SK-N-SH (cell line): ENCODE data around the gene B2M. TPM values are rescaled to one million over a fixed set of nuclear protein-coding genes. Genes with fewer than 3 reads are reported as not detected.

ENCODE experiments used
- CTCF ChIA-PET: fragments of 300-600, 350-600 bp; formaldehyde crosslinking; extraction: SDS; loops from one replicate; lab custom pipeline; 2021; lab: Yijun Ruan, JAX
- POLR2A ChIA-PET: fragments of 350-600 bp; sonication (Branson Sonifier 250); formaldehyde crosslinking; extraction: SDS; loops from one replicate; lab custom pipeline; 2020; ENCODE audit warnings: antibody characterized with exemption, inconsistent platforms; lab: Yijun Ruan, JAX
- DNase-seq: peaks from one replicate; pipeline ENCODE4 v3.0.0; 2012
- H2AFZ ChIP-seq: fragments of 200-600 bp; sonication (generic); 2 replicates; pipeline ENCODE4 v1.8.1; 2016; ENCODE audit warnings: antibody characterized with exemption, mild to moderate bottlenecking, low read depth
- H3F3A ChIP-seq: fragments of 200-600 bp; sonication (generic); replicated peaks from 2 replicates; pipeline ENCODE3; 2016; ENCODE audit warnings: antibody characterized with exemption, mild to moderate bottlenecking; ENCODE audit not compliant: insufficient read depth
- H3K27ac ChIP-seq, 2 experiments: fragments of 200-500 bp in 1 of 2; fragments of 200-600 bp in 1 of 2; sonication (Bioruptor generic) in 1 of 2; sonication (generic), shearing (Covaris generic) in 1 of 2; 2 replicates each; pipeline versions ENCODE4 v1.5.1 to v1.6.1; 2014 to 2016; ENCODE audit warnings: low read depth in 2 of 2, inconsistent platforms in 1 of 2, low read length in 1 of 2, mild to moderate bottlenecking in 1 of 2, mixed read lengths in 1 of 2
- H3K27me3 ChIP-seq: fragments of 200-600 bp; sonication (generic), shearing (Covaris generic); 2 replicates; pipeline ENCODE4 v1.6.1; 2016; ENCODE audit warnings: mixed run types; ENCODE audit not compliant: insufficient read depth
- H3K36me3 ChIP-seq, 2 experiments: fragments of 200-500 bp in 1 of 2; fragments of 200-600 bp in 1 of 2; sonication (Bioruptor generic) in 1 of 2; sonication (generic) in 1 of 2; replicated peaks in 1 of 2; 2 replicates each; pipeline versions ENCODE3 to v1.5.1; 2014 to 2016; ENCODE audit warnings: low read length in 1 of 2, mild to moderate bottlenecking in 1 of 2; ENCODE audit not compliant: insufficient read depth in 2 of 2, control insufficient read depth in 1 of 2
- H3K4me1 ChIP-seq, 2 experiments: fragments of 200-500 bp in 1 of 2; fragments of 200-600 bp in 1 of 2; sonication (Bioruptor generic) in 1 of 2; sonication (generic), shearing (Covaris generic) in 1 of 2; 2 replicates each; pipeline versions ENCODE4 v1.5.1 to v1.6.1; 2014 to 2016; ENCODE audit warnings: low read depth in 1 of 2, low read length in 1 of 2, mixed run types in 1 of 2; ENCODE audit not compliant: insufficient read depth in 2 of 2, control insufficient read depth in 1 of 2
- H3K4me2 ChIP-seq: fragments of 200-600 bp; sonication (generic), shearing (Covaris generic); 2 replicates; pipeline ENCODE4 v1.6.1; 2017; ENCODE audit warnings: mixed run types
- H3K4me3 ChIP-seq, 2 experiments: fragments of 200-500 bp in 1 of 2; fragments of 200-600 bp in 1 of 2; sonication (Bioruptor generic) in 1 of 2; sonication (generic), shearing (Covaris generic) in 1 of 2; 2 replicates each; pipeline versions ENCODE4 v1.5.1 to v1.8.1; 2014 to 2016; ENCODE audit warnings: low read depth in 2 of 2, inconsistent platforms in 1 of 2, low read length in 1 of 2, mild to moderate bottlenecking in 1 of 2, mixed read lengths in 1 of 2, moderate library complexity in 1 of 2
- H3K79me2 ChIP-seq: fragments of 200-600 bp; sonication (generic); 2 replicates; pipeline ENCODE4 v1.8.1; 2017; ENCODE audit warnings: mild to moderate bottlenecking; ENCODE audit not compliant: insufficient read depth
- H3K9ac ChIP-seq: fragments of 200-600 bp; sonication (generic); 2 replicates; pipeline ENCODE4 v1.6.1; 2017; ENCODE audit warnings: mixed run types
- H3K9me2 ChIP-seq: fragments of 200-600 bp; sonication (generic); 2 replicates; pipeline ENCODE4 v1.6.1; 2017; ENCODE audit warnings: mixed run types
- H3K9me3 ChIP-seq: fragments of 200-600 bp; sonication (generic); 2 replicates; pipeline ENCODE4 v1.6.1; 2017; ENCODE audit warnings: mixed run types, mild to moderate bottlenecking, moderate library complexity
- H4K20me1 ChIP-seq: fragments of 200-600 bp; sonication (generic); 2 replicates; pipeline ENCODE4 v1.6.1; 2017; ENCODE audit warnings: mild to moderate bottlenecking, mixed run types; ENCODE audit not compliant: insufficient read depth
- CTCF ChIP-seq: fragments of 200-600 bp; sonication (generic); IDR thresholded peaks from 2 replicates; pipeline ENCODE4 v1.6.1; 2017; ENCODE audit warnings: antibody characterized with exemption, mild to moderate bottlenecking, moderate library complexity
- EP300 ChIP-seq, 2 experiments: IDR thresholded peaks; 2 replicates each; pipeline versions ENCODE4 v1.4.0 to v1.6.1; 2012; ENCODE audit warnings: borderline replicate concordance in 1 of 2, low read depth in 1 of 2, low read length in 1 of 2
- FOXM1 ChIP-seq: IDR thresholded peaks from 2 replicates; pipeline ENCODE4 v1.4.0; 2012; ENCODE audit warnings: low read depth, mild to moderate bottlenecking
- GABPA ChIP-seq: IDR thresholded peaks from 2 replicates; pipeline ENCODE4 v1.4.0; 2012; ENCODE audit warnings: low read depth, mild to moderate bottlenecking
- GATA2 ChIP-seq: sonication (generic); formaldehyde crosslinking; IDR thresholded peaks from 2 replicates; pipeline ENCODE4 v1.5.0; 2020; ENCODE audit warnings: mild to moderate bottlenecking, missing genetic modification reagents
- JUND ChIP-seq: IDR thresholded peaks from 2 replicates; pipeline ENCODE4 v1.4.0; 2012
- MAX ChIP-seq: IDR thresholded peaks from 2 replicates; pipeline ENCODE4 v1.4.0; 2012; ENCODE audit warnings: low read depth
- MEF2A ChIP-seq: IDR thresholded peaks from 2 replicates; pipeline ENCODE4 v1.4.0; 2012; ENCODE audit warnings: low read depth, borderline replicate concordance
- MXI1 ChIP-seq: IDR thresholded peaks from 2 replicates; pipeline ENCODE4 v1.6.1; 2012; ENCODE audit warnings: mild to moderate bottlenecking, low read depth, low read length, improper control_type of control experiment
- NRF1 ChIP-seq: IDR thresholded peaks from 2 replicates; pipeline ENCODE4 v1.6.1; 2012; ENCODE audit warnings: low read depth, mild to moderate bottlenecking, low read length
- PBX3 ChIP-seq: IDR thresholded peaks from 2 replicates; pipeline ENCODE4; 2012
- RCOR1 ChIP-seq: fragments of 150-350 bp; IDR thresholded peaks from 2 replicates; pipeline ENCODE4 v1.6.1; 2017; ENCODE audit warnings: antibody characterized with exemption, low read length
- REST ChIP-seq: IDR thresholded peaks from 2 replicates; pipeline ENCODE4 v1.6.1; 2012; ENCODE audit warnings: mild to moderate bottlenecking, low read depth, low read length, moderate library complexity
- RFX5 ChIP-seq: IDR thresholded peaks from 2 replicates; pipeline ENCODE4 v1.6.1; 2012; ENCODE audit warnings: mild to moderate bottlenecking, improper control_type of control experiment, low read length
- USF1 ChIP-seq: IDR thresholded peaks from 2 replicates; pipeline ENCODE4 v1.4.0; 2012; ENCODE audit warnings: low read depth, borderline replicate concordance
- USF2 ChIP-seq: fragments of 150-350 bp; IDR thresholded peaks from 2 replicates; pipeline ENCODE4 v1.6.1; 2017; ENCODE audit warnings: antibody characterized with exemption, low read length, low read depth, borderline replicate concordance
- WGBS: methylation state at CpG from one replicate; pipeline ENCODE4 v1.1.6; 2017; ENCODE audit warnings: low lambda C conversion rate; 5-methylcytosine and 5-hydroxymethylcytosine counted together
- polyA plus RNA-seq, 3 experiments: library from polyadenylated mRNA; depleted of rRNA; stranded (reverse); fragments of >200 nt; gene quantifications; 2 replicates each; pipeline ENCODE4 v1.2.3, GENCODE V29; 2012

Gene B2M
- polyA plus RNA-seq, 1 of the 3 experiments (the other 2 are of a cell fraction), result 1,193 TPM

GRCh38 chr15:44663410-44664308 lies 47.7 kb upstream of the B2M start, which contains the start of gene SPG11 (continued):
- 0 out of 2 replicates have a peak, but pooled peaks have one; percentile 15 for TF ChIP-seq REST
- peak; percentile 93 for TF ChIP-seq NRF1
- no peak for TF ChIP-seq MEF2A
- peak; percentile 75; the same call in 1 of the 2 replicates for TF ChIP-seq RFX5
- TF ChIP-seq MXI1, result peak; percentile 29; the same call in 1 of the 2 replicates
- TF ChIP-seq GABPA, result peak; percentile 89
- 0 out of 2 replicates have a peak, but pooled peaks have one; percentile 7 for TF ChIP-seq PBX3
- no peak for TF ChIP-seq FOXM1
- peak in 1 of 2 experiments; percentile 23; a peak in 1 of 4 replicates for TF ChIP-seq EP300 (IDR thresholded peaks at IDR 0.05; ENCODE audit: borderline replicate concordance in 1 of 2, low read depth in 1 of 2, low read length in 1 of 2)
- TF ChIP-seq JUND, result no peak

- DNase-seq, result no peak
- H3K27me3 ChIP-seq, result no peaks in the 10 kb centered on the region
- H3F3A ChIP-seq, result peaks cover 3% of the 10 kb centered on the region
- no peak overlapping the region for H2AFZ ChIP-seq
- H3K36me3 ChIP-seq, result no peaks in the 10 kb centered on the region
- no peaks in the 10 kb centered on the region for H4K20me1 ChIP-seq
- no peak overlapping the region for H3K27ac ChIP-seq
- ChIA-PET POLR2A (no interaction called here), CTCF (interaction anchor here (0.5 to 1.6 kb wide), 3 partner anchors 50 to 72 kb away, joined by 3 to 4 read pairs (median 3); partner anchors contain the start of gene TRIM69)
- no peak overlapping the region for H3K4me3 ChIP-seq
- H3K4me1 ChIP-seq, result peaks cover 7% of the 10 kb centered on the region in 2 experiments; a peak in 3 of 4 replicates
- no peaks in the 10 kb centered on the region for H3K9me2 ChIP-seq
- H3K4me2 ChIP-seq, result no peak overlapping the region
- H3K79me2 ChIP-seq, result peaks cover 14% of the 10 kb centered on the region
- H3K9ac ChIP-seq, result no peak overlapping the region
- H3K9me3 ChIP-seq, result no peaks in the 10 kb centered on the region
- WGBS, result 61% methylated on average over 5 of the region's 5 CpGs
- TF ChIP-seq RCOR1, result no peak
- no peak for TF ChIP-seq GABPA
- no peak for TF ChIP-seq MEF2A
- TF ChIP-seq MXI1, result no peak
- no peak for TF ChIP-seq CTCF
- TF ChIP-seq GATA2 (CRISPR knock-in tag), result no peak
- no peak for TF ChIP-seq FOXM1
- TF ChIP-seq MAX, result no peak
- TF ChIP-seq USF1, result no peak
- no peak for TF ChIP-seq NRF1
- TF ChIP-seq USF2, result no peak
Measured at GRCh38 chr15:44666210-44667038, 44.9 kb upstream of the B2M start.
